Spleen (tissue), 11 donors: ENCODE results near the gene TSHB. TPM values are rescaled to one million over a fixed set of nuclear protein-coding genes. Genes with fewer than 3 reads are reported as not detected.

Experiments
- DNase-seq: peaks from one replicate; pipeline ENCODE4 v3.0.0-alpha.2; 2020
- H3K27ac ChIP-seq, 8 donors: fragments of 200-600 bp; sonication (generic) in 7 of 8; 1 replicate in 4 of 8; 2 replicates in 4 of 8; pipeline versions ENCODE4 v1.5.0 to v1.8.0; 2016 to 2021; ENCODE audit warnings: inconsistent platforms in 4 of 8, mild to moderate bottlenecking in 4 of 8, moderate library complexity in 1 of 8
- H3K27me3 ChIP-seq, 7 donors: fragments of 200-600 bp; sonication (generic) in 6 of 7; replicated peaks in 1 of 7; 1 replicate in 4 of 7; 2 replicates in 3 of 7; pipeline versions ENCODE4 v1.5.0 to v1.8.0; 2016 to 2021; ENCODE audit warnings: inconsistent platforms in 3 of 7, mild to moderate bottlenecking in 1 of 7
- H3K36me3 ChIP-seq, 6 donors: fragments of 200-600 bp; sonication (generic) in 5 of 6; 1 replicate in 4 of 6; 2 replicates in 2 of 6; pipeline versions ENCODE4 v1.5.0 to v1.8.0; 2016 to 2021; ENCODE audit warnings: inconsistent platforms in 2 of 6
- H3K4me1 ChIP-seq, 6 donors: fragments of 200-600 bp; sonication (generic) in 5 of 6; 1 replicate in 3 of 6; 2 replicates in 3 of 6; pipeline versions ENCODE4 v1.5.0 to v1.8.0; 2016 to 2021; ENCODE audit warnings: inconsistent platforms in 3 of 6
- H3K4me3 ChIP-seq, 8 donors: fragments of 200-600 bp; sonication (generic) in 7 of 8; 1 replicate in 4 of 8; 2 replicates in 4 of 8; pipeline versions ENCODE4 v1.5.0 to v1.8.0; 2016 to 2021; ENCODE audit warnings: inconsistent platforms in 4 of 8, mild to moderate bottlenecking in 4 of 8, moderate library complexity in 2 of 8
- H3K9me3 ChIP-seq, 8 donors: fragments of 200-600 bp; sonication (generic) in 7 of 8; 1 replicate in 4 of 8; 2 replicates in 4 of 8; pipeline versions ENCODE4 v1.5.0 to v1.8.0; 2016 to 2021; ENCODE audit warnings: inconsistent platforms in 4 of 8
- POLR2A ChIP-seq, 3 donors: fragments of 450-650 bp; IDR thresholded peaks; one replicate each; pipeline ENCODE4 v1.5.1; 2017; ENCODE audit warnings: antibody characterized with exemption in 3 of 3, mild to moderate bottlenecking in 1 of 3
- POLR2AphosphoS5 ChIP-seq, 3 donors: sonication (generic); formaldehyde crosslinking; IDR thresholded peaks; one replicate each; pipeline ENCODE4 v1.5.1; 2017; ENCODE audit warnings: antibody characterized with exemption in 3 of 3
- WGBS, 5 donors: extraction: QIAGEN DNeasy Blood & Tissue Kit in 3 of 5; methylation state at CpG; one replicate each; pipeline versions ENCODE4 v1.1.5 to v1.1.7; 2013 to 2018; 5-methylcytosine and 5-hydroxymethylcytosine counted together
- intact Hi-C: fragments of 100-400 bp; cut with DNase I; formaldehyde crosslinking; loops from one replicate; pipeline ENCODE4 v1.15.0; 2023; ENCODE audit warnings: low total_unique reads
- polyA plus RNA-seq, 3 donors: library from polyadenylated mRNA; stranded (reverse); fragments of 200-250 nt; gene quantifications; one replicate each; pipeline ENCODE4 v1.2.1, GENCODE V29; 2013
- total RNA-seq, 7 donors: library from RNA; depleted of rRNA in 3 of 7; stranded (reverse); fragments of >200 nt in 3 of 7; fragmentation: NEBNext Ultra II Directional in 4 of 7; extraction: Animal tissue kit (Norgen Biotek cat#: 25700) in 4 of 7; gene quantifications; one replicate each; pipeline versions ENCODE4 v1.1.0 to v1.2.1, GENCODE V29; 2016 to 2021
- TF ChIP-seq, protein P1 (sequence below), 11 experiments: fragments of 200-600 bp in 7 of 11; fragments of 450-650 bp in 4 of 11; sonication (generic) in 4 of 11; IDR thresholded peaks in 8 of 11; conservative IDR thresholded peaks in 3 of 11; 1 replicate in 7 of 11; 2 replicates in 4 of 11; pipeline versions ENCODE4 v1.4.0 to v1.8.0; 2016 to 2021; ENCODE audit warnings: antibody characterized with exemption in 11 of 11, inconsistent platforms in 4 of 11, mild to moderate bottlenecking in 1 of 11
- donor health status: healthy with polysubstance abuse.
- donor health status: DM: no; HTN: no; CAD: no; lungs with moderate emphysema.
- donor health status: DM: no; HTN: no; CAD: no.
- donor health status: Bipolar disorder and iron deficiency.
- donor health status: healthy.
- donor health status: DM: no; HTN: no; CAD: no.
- donor health status: DM: yes; HTN: yes; CAD: no.

Gene TSHB
- total and polyA plus RNA-seq, 10 donors, result not detected

DNA sequence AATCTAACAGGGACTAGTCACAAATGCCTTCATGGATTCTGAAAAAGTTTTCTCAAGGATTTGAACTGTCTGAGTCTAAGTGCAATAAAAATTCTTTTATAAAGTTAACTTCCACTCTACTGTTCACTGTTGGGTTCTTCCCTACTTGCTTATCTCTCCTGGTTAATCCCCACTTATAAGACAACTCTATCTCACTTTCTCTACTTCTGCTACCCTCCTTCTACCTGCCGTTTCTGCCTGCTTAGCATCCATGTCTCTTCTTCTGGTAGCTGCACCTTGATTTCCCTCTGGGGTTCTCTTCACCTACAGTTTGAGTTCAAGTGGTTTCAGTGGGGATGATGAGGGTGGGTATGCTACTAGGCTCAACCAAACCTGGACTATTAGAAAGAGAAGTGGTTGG, 6.0 kb downstream of the TSHB start:
- H3K4me1 ChIP-seq, result no peaks in the 10 kb centered on the region
- intact Hi-C loops, result no loop called here
- no peak for DNase-seq
- no peaks in the 10 kb centered on the region for H3K27me3 ChIP-seq
- H3K27ac ChIP-seq, result no peak overlapping the region
- 78 to 94% (median 89%) methylated on average over 1 of the region's 1 CpG for WGBS, 5 donors
- no peak overlapping the region for H3K4me3 ChIP-seq
- TF ChIP-seq POLR2AphosphoS5 (IDR thresholded peaks at IDR 0.05) (no peak), POLR2A (IDR thresholded peaks at IDR 0.05) (no peak)
- TF ChIP-seq, protein P1, sequence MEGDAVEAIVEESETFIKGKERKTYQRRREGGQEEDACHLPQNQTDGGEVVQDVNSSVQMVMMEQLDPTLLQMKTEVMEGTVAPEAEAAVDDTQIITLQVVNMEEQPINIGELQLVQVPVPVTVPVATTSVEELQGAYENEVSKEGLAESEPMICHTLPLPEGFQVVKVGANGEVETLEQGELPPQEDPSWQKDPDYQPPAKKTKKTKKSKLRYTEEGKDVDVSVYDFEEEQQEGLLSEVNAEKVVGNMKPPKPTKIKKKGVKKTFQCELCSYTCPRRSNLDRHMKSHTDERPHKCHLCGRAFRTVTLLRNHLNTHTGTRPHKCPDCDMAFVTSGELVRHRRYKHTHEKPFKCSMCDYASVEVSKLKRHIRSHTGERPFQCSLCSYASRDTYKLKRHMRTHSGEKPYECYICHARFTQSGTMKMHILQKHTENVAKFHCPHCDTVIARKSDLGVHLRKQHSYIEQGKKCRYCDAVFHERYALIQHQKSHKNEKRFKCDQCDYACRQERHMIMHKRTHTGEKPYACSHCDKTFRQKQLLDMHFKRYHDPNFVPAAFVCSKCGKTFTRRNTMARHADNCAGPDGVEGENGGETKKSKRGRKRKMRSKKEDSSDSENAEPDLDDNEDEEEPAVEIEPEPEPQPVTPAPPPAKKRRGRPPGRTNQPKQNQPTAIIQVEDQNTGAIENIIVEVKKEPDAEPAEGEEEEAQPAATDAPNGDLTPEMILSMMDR (IDR thresholded peaks at IDR 0.05 in 8 of 11, conservative IDR thresholded peaks at IDR 0.05 in 3 of 11), result no peak
- no peaks in the 10 kb centered on the region for H3K9me3 ChIP-seq
- H3K36me3 ChIP-seq, result peaks cover 0 to 9% (median 0%) of the 10 kb centered on the region in 6 donors

DNA sequence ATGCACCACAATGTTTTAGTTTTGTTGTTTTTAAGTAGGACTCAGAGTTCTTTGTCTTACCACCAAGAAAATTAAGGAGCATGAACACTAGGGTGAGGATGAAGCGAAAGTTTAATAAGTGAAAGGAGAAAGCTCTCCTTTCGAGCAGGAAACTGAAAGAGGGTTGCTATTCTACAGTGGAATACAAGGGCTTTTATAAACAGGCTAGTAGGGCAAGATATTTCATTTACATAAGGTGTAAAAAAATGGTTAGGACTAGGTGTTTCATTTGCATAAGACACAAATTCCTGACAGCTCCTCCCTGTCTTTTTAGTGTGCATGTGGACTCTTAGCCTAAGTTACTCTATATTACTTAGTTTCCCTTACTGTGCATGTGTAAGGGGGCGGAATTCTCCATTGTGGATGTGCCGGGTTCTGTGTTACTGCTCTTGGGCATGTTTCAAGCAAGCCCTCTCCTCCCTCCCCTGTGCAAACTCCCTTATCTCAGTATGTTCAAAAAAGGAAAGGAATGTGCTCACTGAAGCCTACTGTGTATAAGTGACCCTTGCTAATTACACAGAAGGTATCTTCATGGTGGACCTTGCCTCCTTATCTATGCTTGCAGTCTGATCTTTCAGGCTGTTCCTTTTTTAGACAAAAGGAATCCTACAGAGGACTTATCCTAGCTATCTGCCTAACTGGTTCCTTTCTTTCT, 7.3 kb downstream of the TSHB start:
- Histone ChIP-seq H3K4me1 (no peaks in the 10 kb centered on the region), H3K4me3 (no peak overlapping the region), H3K27ac (no peak overlapping the region), H3K36me3 (peaks cover 0 to 20% (median 0%) of the 10 kb centered on the region in 6 donors), H3K27me3 (no peaks in the 10 kb centered on the region), H3K9me3 (no peaks in the 10 kb centered on the region)
- DNase-seq, result no peak
- no peak for TF ChIP-seq POLR2A (IDR thresholded peaks at IDR 0.05)
- TF ChIP-seq, protein P1 (IDR thresholded peaks at IDR 0.05 in 8 of 11, conservative IDR thresholded peaks at IDR 0.05 in 3 of 11), result no peak
- TF ChIP-seq POLR2AphosphoS5 (IDR thresholded peaks at IDR 0.05), result no peak
- WGBS, 5 donors, result 79 to 92% (median 85%) methylated on average over 4 of the region's 4 CpGs
- intact Hi-C loops, result no loop called here

DNA sequence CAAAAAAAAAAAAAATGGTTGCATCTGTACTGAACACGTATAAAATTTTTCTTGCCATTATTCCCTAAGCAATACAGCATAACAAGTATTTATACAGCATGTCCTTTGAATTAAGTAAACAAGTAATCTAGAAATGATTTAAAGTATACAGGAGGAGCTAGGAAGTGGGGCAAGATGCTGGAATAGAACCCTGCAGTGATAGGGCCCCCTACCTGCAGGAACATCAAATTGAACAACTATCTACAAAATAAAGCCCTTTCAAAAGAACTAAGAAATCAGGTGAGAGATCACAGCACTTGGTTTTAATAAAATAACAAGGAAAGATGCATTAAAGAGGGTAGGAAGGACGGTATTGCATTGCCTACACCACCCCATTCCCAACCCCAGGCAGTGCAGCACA, 10.9 kb downstream of the TSHB start:
- TF ChIP-seq, protein P1 (IDR thresholded peaks at IDR 0.05 in 8 of 11, conservative IDR thresholded peaks at IDR 0.05 in 3 of 11), result no peak
- TF ChIP-seq POLR2AphosphoS5 (IDR thresholded peaks at IDR 0.05) (no peak), POLR2A (IDR thresholded peaks at IDR 0.05) (no peak)
- WGBS, 5 donors, result 70 to 87% (median 79%) methylated on average over 2 of the region's 2 CpGs

DNA sequence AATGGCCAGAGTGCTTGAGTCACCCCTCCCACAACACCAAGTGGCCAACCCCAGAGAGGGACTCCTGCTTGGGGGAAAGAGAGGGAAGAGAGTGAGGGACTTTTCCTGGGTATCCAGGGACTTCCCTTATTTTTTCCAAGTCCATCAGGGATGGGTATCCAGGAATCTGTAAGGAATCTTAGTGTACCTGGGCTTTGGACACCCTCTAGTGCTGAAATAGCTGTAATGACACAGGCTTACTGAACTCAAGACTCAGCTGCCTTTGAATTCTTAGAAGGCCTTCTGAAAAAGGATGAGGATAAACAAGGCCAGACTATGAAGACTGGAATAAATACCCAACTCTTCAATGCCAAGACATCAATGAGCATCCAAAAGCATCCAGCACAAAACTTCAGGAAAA, 12.0 kb downstream of the TSHB start:
- Histone ChIP-seq H3K4me1 (no peaks in the 10 kb centered on the region), H3K27me3 (no peaks in the 10 kb centered on the region), H3K36me3 (peaks cover 0 to 46% (median 0%) of the 10 kb centered on the region in 6 donors), H3K4me3 (no peak overlapping the region), H3K27ac (no peak overlapping the region), H3K9me3 (peaks cover 0 to 8% (median 5%) of the 10 kb centered on the region in 8 donors)
- intact Hi-C loops, result no loop called here
- no peak for TF ChIP-seq POLR2A (IDR thresholded peaks at IDR 0.05)
- TF ChIP-seq, protein P1 (IDR thresholded peaks at IDR 0.05 in 8 of 11, conservative IDR thresholded peaks at IDR 0.05 in 3 of 11), result no peak
- no peak for TF ChIP-seq POLR2AphosphoS5 (IDR thresholded peaks at IDR 0.05)
- no peak for DNase-seq

More for the DNA sequence above, 10.9 kb downstream of the TSHB start:
- DNase-seq, result no peak
- no peak overlapping the region for H3K4me3 ChIP-seq
- H3K27ac ChIP-seq, result no peak overlapping the region
- no peaks in the 10 kb centered on the region for H3K27me3 ChIP-seq
- peaks cover 0 to 8% (median 5%) of the 10 kb centered on the region in 8 donors for H3K9me3 ChIP-seq
- H3K4me1 ChIP-seq, result no peaks in the 10 kb centered on the region
- intact Hi-C loops, result no loop called here
- peaks cover 0 to 44% (median 0%) of the 10 kb centered on the region in 6 donors for H3K36me3 ChIP-seq
